HG03575 (cell line): Measurements from ENCODE around the gene ZC3H13.

ENCODE experiments used
- ATAC-seq: cut with Tn5 transposase; IDR thresholded peaks from one replicate; pipeline ENCODE4 v1.9.1; 2021; ENCODE audit not compliant: unreplicated experiment, insufficient number of reproducible peaks, low FRiP score; ENCODE audit errors: extremely low read depth

The ZC3H13 gene, protein sequence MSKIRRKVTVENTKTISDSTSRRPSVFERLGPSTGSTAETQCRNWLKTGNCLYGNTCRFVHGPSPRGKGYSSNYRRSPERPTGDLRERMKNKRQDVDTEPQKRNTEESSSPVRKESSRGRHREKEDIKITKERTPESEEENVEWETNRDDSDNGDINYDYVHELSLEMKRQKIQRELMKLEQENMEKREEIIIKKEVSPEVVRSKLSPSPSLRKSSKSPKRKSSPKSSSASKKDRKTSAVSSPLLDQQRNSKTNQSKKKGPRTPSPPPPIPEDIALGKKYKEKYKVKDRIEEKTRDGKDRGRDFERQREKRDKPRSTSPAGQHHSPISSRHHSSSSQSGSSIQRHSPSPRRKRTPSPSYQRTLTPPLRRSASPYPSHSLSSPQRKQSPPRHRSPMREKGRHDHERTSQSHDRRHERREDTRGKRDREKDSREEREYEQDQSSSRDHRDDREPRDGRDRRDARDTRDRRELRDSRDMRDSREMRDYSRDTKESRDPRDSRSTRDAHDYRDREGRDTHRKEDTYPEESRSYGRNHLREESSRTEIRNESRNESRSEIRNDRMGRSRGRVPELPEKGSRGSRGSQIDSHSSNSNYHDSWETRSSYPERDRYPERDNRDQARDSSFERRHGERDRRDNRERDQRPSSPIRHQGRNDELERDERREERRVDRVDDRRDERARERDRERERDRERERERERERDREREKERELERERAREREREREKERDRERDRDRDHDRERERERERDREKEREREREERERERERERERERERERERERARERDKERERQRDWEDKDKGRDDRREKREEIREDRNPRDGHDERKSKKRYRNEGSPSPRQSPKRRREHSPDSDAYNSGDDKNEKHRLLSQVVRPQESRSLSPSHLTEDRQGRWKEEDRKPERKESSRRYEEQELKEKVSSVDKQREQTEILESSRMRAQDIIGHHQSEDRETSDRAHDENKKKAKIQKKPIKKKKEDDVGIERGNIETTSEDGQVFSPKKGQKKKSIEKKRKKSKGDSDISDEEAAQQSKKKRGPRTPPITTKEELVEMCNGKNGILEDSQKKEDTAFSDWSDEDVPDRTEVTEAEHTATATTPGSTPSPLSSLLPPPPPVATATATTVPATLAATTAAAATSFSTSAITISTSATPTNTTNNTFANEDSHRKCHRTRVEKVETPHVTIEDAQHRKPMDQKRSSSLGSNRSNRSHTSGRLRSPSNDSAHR (N-terminal part only)

DNA sequence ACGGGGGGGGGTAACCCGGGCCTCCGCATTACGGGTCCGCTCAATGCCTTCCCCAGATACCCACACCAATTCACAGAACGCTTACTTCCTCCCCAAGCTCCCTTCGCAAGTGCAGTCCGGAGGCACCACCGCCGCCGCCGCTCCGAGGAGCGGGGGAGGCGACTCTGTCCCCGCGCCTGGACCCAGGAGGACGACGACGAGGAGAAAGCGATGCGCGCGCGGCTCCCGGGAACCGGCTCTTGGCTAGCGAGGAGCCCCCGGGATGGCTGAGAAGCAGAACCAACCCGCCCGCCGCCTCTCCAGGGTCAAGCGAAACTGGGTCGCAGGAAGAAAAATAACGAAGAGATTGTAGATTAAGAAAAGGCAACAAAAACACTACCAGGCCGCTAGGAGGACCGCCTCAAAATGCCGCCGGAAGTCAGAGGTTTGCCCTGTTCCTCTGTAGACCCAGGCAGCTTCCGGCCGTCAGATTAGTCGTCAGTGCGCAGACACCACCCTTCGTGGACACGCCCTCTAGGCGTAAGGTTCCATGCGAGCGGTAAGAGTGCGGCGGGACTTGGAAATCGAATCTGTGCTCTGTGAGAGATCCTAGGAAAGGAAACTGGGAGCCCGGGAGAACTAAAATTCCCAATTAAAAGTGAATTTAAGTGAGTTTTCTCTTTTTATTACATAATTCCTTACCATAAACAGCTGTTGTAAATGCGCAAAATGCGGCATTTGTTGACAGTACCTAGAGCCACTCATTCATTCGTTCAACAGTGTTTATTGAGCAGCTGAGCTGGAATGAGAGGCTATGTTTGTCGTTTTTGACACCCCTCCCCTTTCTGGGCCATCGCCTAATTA lies at the start of gene ZC3H13:
Gene ZC3H13, minus strand, starts transcription at position 428 of the 843 bp plus-strand sequence. CDS start 7,239 bp downstream, outside the sequence.
- peak; percentile 81 for ATAC-seq

DNA sequence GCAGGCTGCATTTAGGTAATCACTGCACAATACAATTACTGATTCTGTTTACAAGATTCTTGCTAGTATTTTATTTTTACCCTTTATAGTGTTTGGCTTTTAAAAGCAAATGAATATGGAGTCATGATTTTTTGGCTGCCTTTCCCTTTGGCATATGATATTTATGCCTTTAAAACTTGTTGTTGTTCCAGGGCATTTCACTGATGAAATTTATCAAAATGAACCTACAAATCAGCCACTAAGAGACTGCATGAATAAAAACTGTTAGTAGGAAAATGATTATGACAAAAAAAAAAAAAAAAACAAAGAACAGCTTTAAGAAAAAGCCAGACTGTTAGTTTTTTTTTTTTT lies 49.7 kb upstream of the ZC3H13 start:
- no peak for ATAC-seq

DNA sequence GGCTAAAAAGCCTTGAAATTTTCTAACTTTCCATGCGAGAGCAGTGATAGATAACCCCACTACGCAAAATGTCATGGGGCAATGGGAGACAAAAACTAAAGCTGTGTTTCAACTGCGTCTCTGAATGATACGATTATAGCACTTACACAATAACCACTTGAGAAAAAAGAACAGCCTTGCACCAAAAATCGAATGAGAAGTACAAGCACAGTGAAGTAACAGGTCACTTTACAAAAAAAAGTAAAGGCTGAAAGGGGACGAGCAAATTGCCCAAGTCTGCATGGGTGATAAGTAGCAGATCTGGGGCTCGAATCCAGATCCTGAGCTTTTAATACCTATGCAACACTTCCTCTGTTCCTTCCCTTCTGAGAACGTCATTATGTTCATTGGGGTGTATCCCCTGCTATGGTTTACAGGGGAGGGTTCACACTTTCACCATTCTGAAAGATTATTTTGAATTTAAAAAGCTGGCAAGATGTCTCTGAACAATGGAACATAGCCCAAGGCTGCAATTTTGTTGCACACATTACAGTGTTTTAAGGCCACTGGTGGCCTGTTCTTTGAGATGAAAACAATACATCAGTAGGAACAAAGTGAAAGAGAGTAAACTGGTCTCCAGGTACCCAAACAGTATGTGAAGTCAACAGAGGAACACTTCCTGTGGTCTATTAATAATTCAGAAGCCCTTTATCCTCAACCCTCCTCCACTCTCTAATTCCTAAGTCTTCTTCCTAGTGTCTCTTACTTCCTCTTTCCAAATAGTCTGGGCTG lies 49.1 kb upstream of the ZC3H13 start:
- ATAC-seq = no peak

DNA sequence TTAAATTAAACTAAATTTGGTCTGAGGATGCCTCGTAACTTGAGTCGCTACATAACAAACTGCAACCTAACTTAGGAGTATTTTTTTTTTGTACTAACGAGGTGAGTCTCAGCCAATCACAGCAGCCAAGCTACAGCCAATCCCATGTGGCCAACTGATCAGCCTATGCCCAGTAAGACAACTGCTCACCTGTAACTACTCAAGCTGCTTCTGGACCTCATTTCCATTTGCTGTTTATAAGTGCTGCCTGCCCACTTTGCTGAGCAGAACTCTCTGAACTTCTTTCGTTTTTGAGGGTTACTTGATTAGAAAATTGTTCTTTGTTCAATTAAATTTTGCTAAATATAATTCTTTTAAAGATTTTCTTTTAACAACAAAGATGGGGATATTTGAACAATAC lies 48.5 kb upstream of the ZC3H13 start:
- ATAC-seq = no peak

DNA sequence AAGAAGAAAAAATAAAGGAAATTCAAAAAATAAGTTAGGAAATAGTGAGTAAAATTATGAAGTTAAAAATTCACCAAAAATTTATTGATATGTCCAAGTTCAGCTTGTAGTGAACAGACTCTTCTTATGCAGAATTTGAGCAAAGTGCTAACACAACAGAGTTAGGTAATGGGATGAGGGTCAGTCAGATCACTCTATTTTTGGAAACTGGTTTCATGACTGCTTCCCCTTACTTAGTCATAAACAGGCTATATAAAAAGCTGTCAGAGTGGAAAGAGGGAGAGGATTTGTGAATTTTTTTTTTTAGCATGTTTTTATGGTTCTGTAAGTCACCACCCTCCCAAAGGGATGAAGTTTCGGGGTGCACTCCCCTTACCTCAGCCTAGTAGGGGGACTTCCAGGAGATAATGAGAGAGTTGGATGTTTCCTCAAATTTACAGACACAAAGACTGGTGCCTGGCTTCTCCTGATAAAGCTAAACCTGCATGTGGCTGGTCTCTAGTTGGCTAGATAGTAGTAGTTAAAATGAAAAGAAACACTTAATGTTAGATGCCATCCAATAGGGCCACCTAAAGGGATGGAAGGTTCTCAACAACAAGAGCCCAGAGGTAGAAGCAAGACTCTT lies 47.8 kb upstream of the ZC3H13 start:
- ATAC-seq = no peak

DNA sequence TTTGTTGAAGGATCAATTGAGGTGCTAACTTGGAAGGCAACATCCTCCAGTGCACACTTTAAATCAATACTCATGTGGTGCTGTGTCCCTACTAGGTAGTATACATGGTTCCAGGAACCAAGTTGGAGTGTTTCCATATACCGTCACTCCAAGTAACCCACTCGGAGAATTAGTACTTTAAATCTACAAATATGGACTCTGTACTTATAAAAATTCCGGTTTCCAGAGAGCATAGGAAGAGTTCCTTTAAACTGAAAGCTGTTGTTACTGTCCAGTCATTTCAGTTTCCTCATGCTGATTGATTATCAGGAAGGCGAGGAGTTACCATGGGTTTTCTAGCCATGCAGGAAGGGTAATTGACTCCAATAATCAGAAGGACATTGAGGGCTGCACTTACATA lies 45.1 kb upstream of the ZC3H13 start:
- no peak for ATAC-seq

DNA sequence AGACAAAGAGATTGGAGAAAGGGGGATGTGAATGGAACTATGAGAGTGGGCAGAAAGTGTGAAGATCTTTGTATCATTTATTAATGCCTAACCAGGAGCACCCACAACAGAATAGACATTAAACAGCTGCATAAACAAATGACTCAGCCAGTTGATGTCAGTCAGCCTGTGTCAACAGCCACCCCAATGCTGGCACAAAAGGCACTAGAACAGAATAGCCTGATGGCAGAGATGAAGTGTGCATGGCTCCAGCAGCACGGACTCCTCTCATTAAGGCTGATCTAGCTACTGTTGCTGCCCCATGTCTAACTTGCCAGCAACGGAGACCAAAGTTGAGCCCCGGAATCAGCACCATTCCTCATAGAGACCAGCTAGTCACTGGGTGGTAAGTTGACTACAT lies 44.5 kb upstream of the ZC3H13 start:
- ATAC-seq = no peak

DNA sequence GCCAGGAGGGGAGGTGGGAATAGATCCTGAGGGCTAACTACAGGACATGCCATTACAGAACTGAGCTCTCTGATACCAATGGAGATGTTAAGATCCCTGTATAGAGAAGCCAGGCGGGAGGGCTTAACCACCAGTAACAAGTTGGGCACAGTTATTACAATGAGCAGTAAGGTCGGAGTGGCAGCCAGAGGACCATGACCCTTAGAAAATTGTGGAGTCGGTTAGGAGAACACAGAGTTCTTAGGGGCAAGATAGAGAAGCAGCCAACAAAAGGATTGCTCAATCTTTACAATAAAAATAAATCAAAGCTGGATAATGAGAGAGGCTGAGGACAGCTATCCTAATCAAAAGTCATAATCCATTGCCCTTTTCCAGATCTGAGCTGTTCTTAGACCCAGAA lies 41.9 kb upstream of the ZC3H13 start:
- ATAC-seq = no peak

DNA sequence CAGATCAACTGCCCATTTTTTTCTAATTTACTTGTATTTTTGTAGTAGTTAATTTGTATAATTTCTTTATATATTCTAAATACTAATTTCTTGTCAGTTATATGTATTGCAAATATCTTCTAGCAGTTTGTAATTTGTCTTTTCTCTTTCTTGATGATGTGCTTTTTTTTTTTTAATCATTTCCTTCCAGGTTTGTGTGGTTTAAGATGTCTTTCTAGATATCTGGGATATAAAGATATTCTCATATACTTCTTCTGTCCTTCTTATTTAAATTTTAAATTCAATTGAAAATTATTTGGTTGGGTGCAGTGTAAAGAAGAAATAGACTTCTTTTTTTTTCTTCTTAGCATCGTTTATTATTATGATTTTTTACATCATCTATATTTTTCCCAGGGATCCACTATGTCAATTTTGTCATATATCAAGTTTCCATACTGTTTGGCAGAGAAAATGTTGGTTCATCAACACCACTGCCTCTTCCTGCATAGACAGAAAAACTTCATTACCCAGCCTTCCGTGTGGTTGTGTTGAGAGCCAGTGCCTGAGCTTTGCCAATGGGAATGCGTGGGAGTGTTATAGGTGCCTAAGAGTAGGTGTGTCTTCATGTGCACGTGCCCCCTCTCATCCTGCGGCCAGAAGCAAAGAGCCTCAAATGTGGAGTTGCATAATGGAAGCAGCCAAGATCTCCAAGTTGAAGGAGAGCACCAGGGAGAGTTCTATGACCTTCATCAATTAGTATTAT lies 36.4 kb upstream of the ZC3H13 start:
- ATAC-seq = no peak

DNA sequence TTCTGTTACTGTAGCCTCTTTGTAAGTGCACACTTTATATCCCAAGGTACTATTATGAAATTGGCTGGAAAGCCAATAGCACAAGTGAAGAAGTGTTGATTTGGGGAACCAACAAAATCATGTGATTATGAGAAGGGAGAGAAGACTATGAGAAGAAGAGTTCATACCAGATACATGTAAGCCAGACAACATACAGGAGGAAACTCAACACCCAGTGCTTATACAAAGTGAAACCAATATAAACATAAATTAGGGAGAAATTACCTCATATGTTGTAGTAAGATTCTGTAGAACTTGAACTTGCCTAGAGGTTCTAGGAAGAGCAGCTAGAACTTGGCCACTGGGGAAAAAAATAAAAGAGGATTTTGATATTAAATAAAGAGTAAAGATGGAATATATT lies 34.9 kb upstream of the ZC3H13 start:
- ATAC-seq = no peak

DNA sequence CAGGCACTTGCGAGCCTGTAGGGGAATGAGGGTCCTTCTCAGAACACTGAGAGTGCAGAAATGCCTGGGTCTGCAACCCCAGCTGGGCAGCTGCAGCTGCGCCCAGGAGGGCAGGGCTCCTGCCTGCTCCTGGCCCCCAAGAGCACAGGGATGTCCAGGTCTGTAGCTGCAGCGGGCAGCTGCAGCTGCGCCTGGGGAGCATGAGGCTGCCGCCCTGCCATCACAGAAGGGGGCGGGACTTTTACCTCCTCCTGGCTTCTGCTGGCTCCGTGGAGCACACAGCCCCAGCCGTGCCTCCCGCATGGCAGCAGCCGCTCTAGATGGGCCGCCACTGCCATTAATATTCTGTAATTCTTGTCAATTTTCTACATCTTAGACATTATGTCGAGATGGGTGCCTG lies 34.4 kb upstream of the ZC3H13 start:
- no peak for ATAC-seq

DNA sequence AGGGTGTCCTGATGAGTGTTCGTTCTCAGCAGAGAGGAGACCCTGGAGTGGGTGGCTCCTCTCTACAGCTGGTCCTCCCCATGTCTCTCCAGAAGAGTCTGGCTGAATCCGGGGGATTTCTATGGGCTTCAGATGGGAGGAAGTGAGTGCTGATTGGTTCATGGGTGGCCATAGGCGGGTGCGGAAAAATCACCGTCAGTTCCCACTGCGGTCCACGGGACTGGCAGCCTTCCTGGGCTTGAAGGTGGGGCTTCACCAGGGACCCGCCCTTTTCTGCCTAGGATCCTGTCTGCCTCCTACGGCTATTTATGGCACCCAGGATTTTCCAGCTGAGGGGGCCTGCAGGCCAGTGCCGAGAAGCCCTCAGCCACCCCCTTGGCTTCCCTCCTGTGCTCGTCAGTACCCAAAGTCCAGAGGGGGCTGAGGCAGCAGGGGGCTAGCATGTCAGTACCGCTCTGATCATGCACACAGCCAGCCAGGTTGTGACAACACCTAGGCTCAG lies 33.9 kb upstream of the ZC3H13 start:
- no peak for ATAC-seq

DNA sequence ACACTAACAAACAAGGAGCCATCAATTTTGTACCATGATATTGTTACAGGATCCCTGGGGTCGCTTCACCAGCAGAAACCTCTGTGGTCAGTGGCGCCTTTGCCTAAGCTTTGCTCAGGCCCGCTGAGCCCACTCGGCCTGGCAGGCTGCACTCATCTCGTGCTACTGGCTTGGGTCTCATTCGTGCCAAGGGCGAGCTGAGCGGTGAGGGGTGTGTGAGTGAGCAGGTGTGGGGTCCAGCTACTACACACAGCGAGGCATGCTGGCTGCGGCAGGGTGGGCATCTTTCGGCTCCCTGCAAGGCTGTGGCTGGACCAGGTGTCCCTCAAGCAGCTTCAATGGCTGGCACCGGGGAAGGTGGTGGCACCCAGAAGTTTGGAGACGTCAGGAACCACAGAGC lies 33.2 kb upstream of the ZC3H13 start:
- no peak for ATAC-seq

DNA sequence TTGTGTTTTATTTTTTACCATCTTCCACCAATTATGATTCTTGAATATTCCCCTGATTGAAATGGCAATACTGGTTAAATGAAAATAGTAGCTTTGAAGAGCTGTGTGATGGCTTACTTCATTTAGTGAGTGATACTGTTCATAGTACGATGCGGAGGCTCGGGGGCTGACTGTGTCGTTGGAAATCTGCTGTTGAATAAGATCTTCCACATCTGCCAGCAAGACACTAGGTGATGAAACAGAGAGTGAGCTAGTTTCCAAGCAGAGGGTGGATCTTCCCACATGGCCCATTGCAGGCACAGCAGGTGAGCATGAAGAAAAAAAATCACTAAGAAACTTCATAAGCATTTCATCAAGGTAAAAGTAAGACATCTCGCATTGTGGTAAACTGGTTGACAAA lies 29.8 kb upstream of the ZC3H13 start:
- no peak for ATAC-seq

DNA sequence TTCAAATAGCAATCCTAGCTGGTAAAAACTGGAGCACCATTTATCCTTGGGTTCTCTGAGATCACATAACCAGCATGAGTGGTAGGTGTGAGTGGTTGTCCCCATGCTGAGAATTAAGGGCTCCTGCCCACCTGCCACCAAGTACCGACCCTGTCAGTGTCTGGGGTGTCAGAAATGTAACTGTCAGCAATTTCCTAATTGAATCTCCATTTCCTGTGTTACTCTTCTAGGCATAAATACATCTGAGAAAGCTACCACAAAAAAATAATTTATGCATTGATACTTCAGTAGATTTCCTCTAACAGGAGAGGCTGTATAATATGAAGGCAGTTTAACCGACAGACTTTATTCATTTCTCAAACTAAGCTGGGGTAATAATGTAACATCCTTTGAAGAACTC lies 27.2 kb upstream of the ZC3H13 start:
- no peak for ATAC-seq

DNA sequence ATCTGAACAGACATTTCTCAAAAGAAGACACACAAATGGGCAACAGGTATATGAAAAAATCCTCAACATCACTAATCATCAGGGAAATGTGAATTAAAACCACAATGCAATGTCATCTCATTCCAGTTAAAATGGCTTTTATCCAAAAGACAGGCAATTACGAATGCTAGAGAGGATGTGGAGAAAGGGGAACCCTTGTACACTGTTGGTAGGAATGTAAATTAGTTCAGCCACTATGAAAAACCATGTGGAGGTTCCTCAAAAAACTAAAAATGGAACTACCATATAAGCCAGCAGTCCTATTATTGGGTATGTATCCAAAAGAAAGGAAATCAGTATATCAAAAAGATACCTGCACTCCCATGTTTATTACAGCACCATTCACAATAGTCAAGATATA lies 24.7 kb upstream of the ZC3H13 start:
- no peak for ATAC-seq

DNA sequence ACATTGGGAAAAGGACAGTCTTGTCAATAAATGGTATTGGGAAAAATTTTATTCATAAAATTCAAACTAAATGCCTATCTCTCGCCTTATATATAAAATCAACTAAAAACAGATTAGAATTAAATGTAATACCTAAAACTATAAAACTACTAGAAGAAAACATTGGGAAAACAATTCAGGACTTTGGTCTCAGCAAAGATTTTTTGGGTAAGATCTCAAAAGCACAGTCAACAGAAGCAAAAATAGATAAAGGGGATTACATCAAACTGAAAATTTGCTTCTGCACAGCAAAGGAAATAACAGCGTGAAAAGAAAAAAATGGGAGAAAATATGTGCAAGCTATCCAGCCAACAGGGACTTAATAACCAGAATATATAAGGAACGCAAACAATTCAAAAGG lies 24.3 kb upstream of the ZC3H13 start:
- no peak for ATAC-seq
